ENCODE results near the gene FYB1. TPM values are rescaled to one million over a fixed set of nuclear protein-coding genes. Genes with fewer than 3 reads are reported as not detected.
A peak's percentile ranks its signal among the peaks of the same experiment; 100 is the strongest.

Gene FYB1
- total and polyA plus RNA-seq, 7 experiments from 2014 or later, result 310 to 701 (median 491) TPM

GRCh38 chr5:39107350-39107749 is 112.0 kb downstream of the FYB1 start:
- Histone ChIP-seq H3K27ac (ENCODE audit: low read depth, low read length) (no peak overlapping the region), H3K36me3 (ENCODE audit: control insufficient read depth in 2 of 3, insufficient read depth in 3 of 3, low read length in 3 of 3) (peaks cover 0 to 75% (median 35%) of the 10 kb centered on the region in 3 experiments), H3K4me3 (ENCODE audit: low read length) (no peak overlapping the region), H3K27me3 (ENCODE audit: control insufficient read depth in 2 of 2, insufficient read depth in 2 of 2, low read length in 2 of 2) (no peaks in the 10 kb centered on the region), H3K4me1 (ENCODE audit: control insufficient read depth in 2 of 2, insufficient read depth in 2 of 2, low read length in 2 of 2) (no peaks in the 10 kb centered on the region), H3K9me3 (ENCODE audit: control insufficient read depth in 2 of 3, low read length in 3 of 3) (no peaks in the 10 kb centered on the region)
- Mint-ChIP-seq H3K27ac (peak overlapping the region in 1 of 9 donors; percentile 66), H3K4me1 (peaks cover 0 to 44% (median 22%) of the 10 kb centered on the region in 7 donors), H3K9me3 (peaks cover 0 to 1% (median 0%) of the 10 kb centered on the region in 11 donors), H3K36me3 (peaks cover 17 to 55% (median 37%) of the 10 kb centered on the region in 5 donors), H3K4me3 (no peak overlapping the region), H3K27me3 (no peaks in the 10 kb centered on the region)
- ChIA-PET POLR2A (no interaction called here), CTCF (interaction anchor here (0.6 kb wide), 1 partner anchor 1777 kb away, joined by 3 read pairs; no protein-coding TSS in a partner anchor)
- ATAC-seq, result no peak
- no peak for DNase-seq
- intact Hi-C loops (cut with micrococcal nuclease), result loop anchor here in 1 of 2 donors (2.0 to 10.0 kb wide), 3 partner anchors 35 to 663 kb away; partner anchors contain the start of gene RICTOR

GRCh38 chr5:39106322-39106721 is 113.0 kb downstream of the FYB1 start:
- Mint-ChIP-seq H3K9me3 (peaks cover 0 to 1% (median 0%) of the 10 kb centered on the region in 11 donors), H3K4me1 (peaks cover 4 to 52% (median 28%) of the 10 kb centered on the region in 7 donors), H3K4me3 (no peak overlapping the region), H3K27ac (peak overlapping the region in 7 of 9 donors; percentile 9 to 67 (median 51)), H3K36me3 (peaks cover 17 to 57% (median 39%) of the 10 kb centered on the region in 5 donors), H3K27me3 (no peaks in the 10 kb centered on the region)
- ChIA-PET CTCF (interaction anchor here (1.5 kb wide), 1 partner anchor 101 kb away, joined by 3 read pairs; no protein-coding TSS in a partner anchor), POLR2A (no interaction called here)
- Histone ChIP-seq H3K27me3 (ENCODE audit: control insufficient read depth in 2 of 2, insufficient read depth in 2 of 2, low read length in 2 of 2) (no peaks in the 10 kb centered on the region), H3K9me3 (ENCODE audit: control insufficient read depth in 2 of 3, low read length in 3 of 3) (no peaks in the 10 kb centered on the region), H3K36me3 (ENCODE audit: control insufficient read depth in 2 of 3, insufficient read depth in 3 of 3, low read length in 3 of 3) (peaks cover 0 to 71% (median 29%) of the 10 kb centered on the region in 3 experiments), H3K4me1 (ENCODE audit: control insufficient read depth in 2 of 2, insufficient read depth in 2 of 2, low read length in 2 of 2) (peaks cover 0 to under 1% of the 10 kb centered on the region in 2 donors), H3K4me3 (ENCODE audit: low read length) (no peak overlapping the region), H3K27ac (ENCODE audit: low read depth, low read length) (peak overlapping the region; percentile 23)
- DNase-seq, result peak in 3 of 9 donors; percentile 5 to 29 (median 22)
- no peak for ATAC-seq
- intact Hi-C loops (cut with micrococcal nuclease), result loop anchor here in 1 of 2 donors (1.0 to 10.0 kb wide), 4 partner anchors 34 to 662 kb away; partner anchors contain the start of gene RICTOR

- intact Hi-C loops (cut with micrococcal nuclease), result loop anchor here in 1 of 2 donors (10.0 kb wide), 1 partner anchor 659 kb away; no protein-coding TSS in a partner anchor
- Mint-ChIP-seq H3K27me3 (no peaks in the 10 kb centered on the region), H3K27ac (peak overlapping the region in 8 of 9 donors; percentile 7 to 86 (median 66)), H3K4me1 (peaks cover 14 to 61% (median 40%) of the 10 kb centered on the region in 7 donors), H3K36me3 (peaks cover 12 to 46% (median 40%) of the 10 kb centered on the region in 5 donors), H3K9me3 (peaks cover 0 to 3% (median 0%) of the 10 kb centered on the region in 11 donors), H3K4me3 (no peak overlapping the region)
- no peak for DNase-seq
- Histone ChIP-seq H3K4me1 (ENCODE audit: control insufficient read depth in 2 of 2, insufficient read depth in 2 of 2, low read length in 2 of 2) (peaks cover 13 to 20% of the 10 kb centered on the region in 2 donors), H3K9me3 (ENCODE audit: control insufficient read depth in 2 of 3, low read length in 3 of 3) (no peaks in the 10 kb centered on the region), H3K4me3 (ENCODE audit: low read length) (no peak overlapping the region), H3K36me3 (ENCODE audit: control insufficient read depth in 2 of 3, insufficient read depth in 3 of 3, low read length in 3 of 3) (peaks cover 0 to 54% (median 14%) of the 10 kb centered on the region in 3 experiments), H3K27me3 (ENCODE audit: control insufficient read depth in 2 of 2, insufficient read depth in 2 of 2, low read length in 2 of 2) (no peaks in the 10 kb centered on the region), H3K27ac (ENCODE audit: low read depth, low read length) (no peak overlapping the region)
- no peak for ATAC-seq
- POLR2A ChIA-PET, result interaction anchor here (0.7 kb wide), 1 partner anchor 91 kb away, joined by 3 read pairs; no protein-coding TSS in a partner anchor
- CTCF ChIA-PET, result no interaction called here
Measured at GRCh38 chr5:39104221-39104620, 115.1 kb downstream of the FYB1 start.

GRCh38 chr5:39102684-39103155 is 116.6 kb downstream of the FYB1 start:
- H3K36me3 Mint-ChIP-seq, result peaks cover 12 to 39% (median 35%) of the 10 kb centered on the region in 5 donors
- H3K9me3 Mint-ChIP-seq, result peaks cover 0 to 3% (median 0%) of the 10 kb centered on the region in 11 donors
- H3K27ac Mint-ChIP-seq, result peak overlapping the region; percentile 3 to 91 (median 72)
- Histone ChIP-seq H3K27me3 (ENCODE audit: control insufficient read depth in 2 of 2, insufficient read depth in 2 of 2, low read length in 2 of 2) (no peaks in the 10 kb centered on the region), H3K4me1 (ENCODE audit: control insufficient read depth in 2 of 2, insufficient read depth in 2 of 2, low read length in 2 of 2) (peaks cover 14 to 20% of the 10 kb centered on the region in 2 donors), H3K4me3 (ENCODE audit: low read length) (no peak overlapping the region), H3K27ac (ENCODE audit: low read depth, low read length) (no peak overlapping the region), H3K36me3 (ENCODE audit: control insufficient read depth in 2 of 3, insufficient read depth in 3 of 3, low read length in 3 of 3) (peaks cover 0 to 44% (median 13%) of the 10 kb centered on the region in 3 experiments), H3K9me3 (ENCODE audit: control insufficient read depth in 2 of 3, low read length in 3 of 3) (no peaks in the 10 kb centered on the region)
- intact Hi-C loops (cut with micrococcal nuclease), result loop anchor here in 1 of 2 donors (2.0 to 10.0 kb wide), 2 partner anchors 14 to 658 kb away; no protein-coding TSS in a partner anchor
- H3K4me3 Mint-ChIP-seq, result peak overlapping the region in 3 of 10 donors; percentile 7 to 69 (median 16)
- POLR2A ChIA-PET, result no interaction called here
- peaks cover 14 to 58% (median 40%) of the 10 kb centered on the region in 7 donors for H3K4me1 Mint-ChIP-seq
- ATAC-seq (no peak), DNase-seq (no peak)
- CTCF ChIA-PET, result no interaction called here
- no peaks in the 10 kb centered on the region for H3K27me3 Mint-ChIP-seq

- Mint-ChIP-seq H3K4me3 (peak overlapping the region in 2 of 10 donors; percentile 39 to 54), H3K27me3 (no peaks in the 10 kb centered on the region), H3K36me3 (peaks cover 12 to 34% (median 28%) of the 10 kb centered on the region in 5 donors), H3K27ac (peak overlapping the region; percentile 38 to 91 (median 84)), H3K4me1 (peaks cover 14 to 60% (median 40%) of the 10 kb centered on the region in 7 donors), H3K9me3 (peaks cover 0 to 3% (median 0%) of the 10 kb centered on the region in 11 donors)
- DNase-seq, result peak in 1 of 9 donors; percentile 22
- CTCF ChIA-PET, result interaction anchor here (0.6 to 1.2 kb wide), 2 partner anchors 21 to 26 kb away, joined by 3 to 4 read pairs; no protein-coding TSS in a partner anchor
- Histone ChIP-seq H3K27me3 (ENCODE audit: control insufficient read depth in 2 of 2, insufficient read depth in 2 of 2, low read length in 2 of 2) (no peaks in the 10 kb centered on the region), H3K36me3 (ENCODE audit: control insufficient read depth in 2 of 3, insufficient read depth in 3 of 3, low read length in 3 of 3) (peaks cover 0 to 31% (median 10%) of the 10 kb centered on the region in 3 experiments), H3K27ac (ENCODE audit: low read depth, low read length) (peak overlapping the region; percentile 2), H3K9me3 (ENCODE audit: control insufficient read depth in 2 of 3, low read length in 3 of 3) (no peaks in the 10 kb centered on the region), H3K4me1 (ENCODE audit: control insufficient read depth in 2 of 2, insufficient read depth in 2 of 2, low read length in 2 of 2) (peaks cover 14 to 20% of the 10 kb centered on the region in 2 donors), H3K4me3 (ENCODE audit: low read length) (no peak overlapping the region)
- ATAC-seq, result peak; percentile 17
- POLR2A ChIA-PET, result interaction anchor here (0.6 kb wide), 1 partner anchor 76 kb away, joined by 3 read pairs; no protein-coding TSS in a partner anchor
- intact Hi-C loops (cut with micrococcal nuclease), result loop anchor here in 1 of 2 donors (10.0 kb wide), 1 partner anchor 656 kb away; no protein-coding TSS in a partner anchor
Measured at GRCh38 chr5:39100851-39101396, 118.4 kb downstream of the FYB1 start.

GRCh38 chr5:39100301-39100850 is 119.0 kb downstream of the FYB1 start:
- POLR2A ChIA-PET, result interaction anchor here (1.0 kb wide), 1 partner anchor 34 kb away, joined by 4 read pairs; no protein-coding TSS in a partner anchor
- peaks cover 14 to 20% of the 10 kb centered on the region in 2 donors for H3K4me1 ChIP-seq (ENCODE audit: control insufficient read depth in 2 of 2, insufficient read depth in 2 of 2, low read length in 2 of 2)
- H3K9me3 Mint-ChIP-seq, result peaks cover 0 to 3% (median 0%) of the 10 kb centered on the region in 11 donors
- peak overlapping the region; percentile 2 for H3K27ac ChIP-seq (ENCODE audit: low read depth, low read length)
- ATAC-seq (no peak), DNase-seq (no peak)
- no peaks in the 10 kb centered on the region for H3K27me3 Mint-ChIP-seq
- peak overlapping the region in 8 of 9 donors; percentile 5 to 91 (median 77) for H3K27ac Mint-ChIP-seq
- no peaks in the 10 kb centered on the region for H3K9me3 ChIP-seq (ENCODE audit: control insufficient read depth in 2 of 3, low read length in 3 of 3)
- H3K4me3 ChIP-seq (ENCODE audit: low read length), result no peak overlapping the region
- H3K36me3 Mint-ChIP-seq, result peaks cover 12 to 34% (median 27%) of the 10 kb centered on the region in 5 donors
- intact Hi-C loops (cut with micrococcal nuclease), result loop anchor here in 1 of 2 donors (10.0 kb wide), 1 partner anchor 656 kb away; no protein-coding TSS in a partner anchor
- no peaks in the 10 kb centered on the region for H3K27me3 ChIP-seq (ENCODE audit: control insufficient read depth in 2 of 2, insufficient read depth in 2 of 2, low read length in 2 of 2)
- H3K4me3 Mint-ChIP-seq, result peak overlapping the region in 2 of 10 donors; percentile 39 to 50
- CTCF ChIA-PET, result interaction anchor here (1.2 kb wide), 1 partner anchor 25 kb away, joined by 4 read pairs; no protein-coding TSS in a partner anchor
- H3K36me3 ChIP-seq (ENCODE audit: control insufficient read depth in 2 of 3, insufficient read depth in 3 of 3, low read length in 3 of 3), result peaks cover 0 to 27% (median 10%) of the 10 kb centered on the region in 3 experiments
- H3K4me1 Mint-ChIP-seq, result peaks cover 14 to 60% (median 40%) of the 10 kb centered on the region in 7 donors

All from naive thymus-derived CD4-positive, alpha-beta T cell (primary cell).